Measurements from ENCODE around the gene HSF4. TPM values are rescaled to one million over a fixed set of nuclear protein-coding genes. Genes with fewer than 3 reads are reported as not detected.

The HSF4 gene
- total and polyA plus RNA-seq, 2 donors (not counting 3 experiments of a cell fraction or from before 2014, with no cell fraction given), result 4.8 to 5.5 TPM

- Histone ChIP-seq H3K9me3 (replicated peaks; ENCODE audit: control insufficient read depth, insufficient read depth, low read length) (no peaks in the 10 kb centered on the region), H4K20me1 (replicated peaks; ENCODE audit: control insufficient read depth, extremely low read depth, insufficient read depth, low read length) (no peaks in the 10 kb centered on the region), H3K27me3 (ENCODE audit: control insufficient read depth in 2 of 2, insufficient read depth in 2 of 2, low read length in 2 of 2) (no peaks in the 10 kb centered on the region), H3K9me1 (replicated peaks; ENCODE audit: control insufficient read depth, extremely low read depth, insufficient read depth, low read length) (no peaks in the 10 kb centered on the region), H3K27ac (ENCODE audit: insufficient read depth, low read depth, low read length) (peak overlapping the region; percentile 4), H2AFZ (ENCODE audit: low read depth, low read length) (peak overlapping the region; percentile 47), H3K4me3 (replicated peaks in 1 of 3; ENCODE audit: insufficient read depth in 1 of 3, low read depth in 1 of 3, low read length in 3 of 3) (peak overlapping the region in 2 of 3 experiments; percentile 9 to 32), H3K9ac (replicated peaks; ENCODE audit: extremely low read depth, insufficient read depth, low read length) (peak overlapping the region; percentile 14), H3K4me1 (ENCODE audit: control insufficient read depth, extremely low read depth, insufficient read depth, low read length) (peaks cover 27% of the 10 kb centered on the region), H3K4me2 (ENCODE audit: insufficient read depth, low read length) (peak overlapping the region; percentile 40), H3K36me3 (ENCODE audit: control insufficient read depth in 2 of 2, extremely low read depth in 1 of 2, insufficient read depth in 2 of 2, low read length in 2 of 2) (no peaks in the 10 kb centered on the region), H3K79me2 (ENCODE audit: control insufficient read depth, insufficient read depth, low read length) (no peaks in the 10 kb centered on the region)
- POLR2A ChIA-PET, result no interaction called here
- TF ChIP-seq MYC (IDR thresholded peaks at IDR 0.05; ENCODE audit: low read depth, low read length) (peak; percentile 34), EZH2 (IDR thresholded peaks at IDR 0.05; ENCODE audit: borderline replicate concordance, low read depth, low read length, severe bottlenecking) (no peak), FOS (IDR thresholded peaks at IDR 0.05; ENCODE audit: borderline replicate concordance, insufficient read depth, low read length) (no peak), MAX (IDR thresholded peaks at IDR 0.05; ENCODE audit: insufficient read depth, insufficient read length) (no peak), JUN (IDR thresholded peaks at IDR 0.05; ENCODE audit: borderline replicate concordance, insufficient read depth, insufficient read length, low read depth) (no peak), POLR2A (IDR thresholded peaks at IDR 0.05; ENCODE audit: low read depth, low read length) (no peak), GATA2 (IDR thresholded peaks at IDR 0.05; ENCODE audit: insufficient read depth, insufficient read length, low read depth, low read length) (no peak)
- TF ChIP-seq, protein P1, sequence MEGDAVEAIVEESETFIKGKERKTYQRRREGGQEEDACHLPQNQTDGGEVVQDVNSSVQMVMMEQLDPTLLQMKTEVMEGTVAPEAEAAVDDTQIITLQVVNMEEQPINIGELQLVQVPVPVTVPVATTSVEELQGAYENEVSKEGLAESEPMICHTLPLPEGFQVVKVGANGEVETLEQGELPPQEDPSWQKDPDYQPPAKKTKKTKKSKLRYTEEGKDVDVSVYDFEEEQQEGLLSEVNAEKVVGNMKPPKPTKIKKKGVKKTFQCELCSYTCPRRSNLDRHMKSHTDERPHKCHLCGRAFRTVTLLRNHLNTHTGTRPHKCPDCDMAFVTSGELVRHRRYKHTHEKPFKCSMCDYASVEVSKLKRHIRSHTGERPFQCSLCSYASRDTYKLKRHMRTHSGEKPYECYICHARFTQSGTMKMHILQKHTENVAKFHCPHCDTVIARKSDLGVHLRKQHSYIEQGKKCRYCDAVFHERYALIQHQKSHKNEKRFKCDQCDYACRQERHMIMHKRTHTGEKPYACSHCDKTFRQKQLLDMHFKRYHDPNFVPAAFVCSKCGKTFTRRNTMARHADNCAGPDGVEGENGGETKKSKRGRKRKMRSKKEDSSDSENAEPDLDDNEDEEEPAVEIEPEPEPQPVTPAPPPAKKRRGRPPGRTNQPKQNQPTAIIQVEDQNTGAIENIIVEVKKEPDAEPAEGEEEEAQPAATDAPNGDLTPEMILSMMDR (IDR thresholded peaks at IDR 0.05; ENCODE audit: extremely low read depth in 1 of 2, insufficient read depth in 1 of 2, low read depth in 1 of 2, low read length in 2 of 2), result peak in 1 of 2 donors; percentile 58
- FAIRE-seq (peak; percentile 94), DNase-seq (ENCODE audit: low read depth, low spot score) (peak; percentile 90)
- CTCF ChIA-PET, result interaction anchor here (0.6 to 3.2 kb wide), 8 partner anchors 11 to 257 kb away, joined by 3 to 25 read pairs (median 14); partner anchors contain the start of genes FBXL8, HSD11B2, HSF4 and TRADD
- BruUV-seq (replicated peaks), result no TSS peak
- intact Hi-C loops (cut with micrococcal nuclease) (loop anchor here (1.0 kb wide), 1 partner anchor 9 kb away; the partner anchor contains the start of gene MATCAP1), dilution Hi-C loops (cut with MboI; ENCODE audit: extremely low pct_ligation_motif_present, low sequenced_read_pairs) (no loop called here)
Observed at GRCh38 chr16:67173808-67174705, 9.5 kb downstream of the HSF4 start.

All from endothelial cell of umbilical vein (primary cell).